K562 (cell line): ENCODE measurements around the gene C10orf105. TPM values are rescaled to one million over a fixed set of nuclear protein-coding genes. Genes with fewer than 3 reads are reported as not detected.

Source experiments
- ATAC-seq: fragments of 200-7000 bp; cut with Tn5 transposase; 3 replicates; pipeline ENCODE4 v1.9.1; 2020; ENCODE audit warnings: moderate library complexity
- BruUV-seq: library from RNA; stranded (reverse); fragments of 400-500 nt; replicated peaks from 2 replicates; lab custom pipeline; 2021; lab: Mats Ljungman, UMichigan
- CTCF ChIA-PET: fragments of 300-600 bp; formaldehyde crosslinking; extraction: SDS; loops from one replicate; lab custom pipeline; 2021; ENCODE audit warnings: low intra/inter-chr PET ratio; lab: Yijun Ruan, JAX
- POLR2A ChIA-PET: fragments of 300-600, 350-650 bp; sonication (Branson Sonifier 250); formaldehyde crosslinking; extraction: SDS; loops from one replicate; lab custom pipeline; 2021; ENCODE audit warnings: antibody characterized with exemption, inconsistent platforms; lab: Yijun Ruan, JAX
- DNase-seq, 4 experiments: peaks; one replicate each; pipeline versions ENCODE4 v3.0.0 to v3.0.0-alpha.2; 2011 to 2018; ENCODE audit warnings: low spot score in 3 of 4, mixed read lengths in 3 of 4; ENCODE audit errors: extremely low read depth in 1 of 4
- FAIRE-seq: peaks from 2 replicates; lab custom pipeline; 2011; peaks lifted over from hg19 to GRCh38; lab: Jason Lieb, UNC
- H2AFZ ChIP-seq: 2 replicates; pipeline ENCODE4 v1.6.0; 2011; ENCODE audit warnings: low read depth, low read length, control low read depth, inconsistent platforms
- H3K27ac ChIP-seq: fragments of 200-600 bp; 3 replicates; pipeline ENCODE4 v1.8.0; 2011; ENCODE audit warnings: low read depth, mild to moderate bottlenecking, control low read depth, inconsistent platforms, low read length, moderate library complexity, mixed read lengths; ENCODE audit errors: extremely low read depth
- H3K27me3 ChIP-seq, 2 experiments: fragments of 300-600 bp in 1 of 2; 2 replicates in 1 of 2; 3 replicates in 1 of 2; pipeline versions ENCODE4 v1.6.0 to v1.8.0; 2011; ENCODE audit warnings: inconsistent platforms in 2 of 2, low read length in 2 of 2, mild to moderate bottlenecking in 1 of 2, mixed read lengths in 1 of 2, moderate library complexity in 1 of 2; ENCODE audit not compliant: control insufficient read depth in 2 of 2, insufficient read depth in 2 of 2
- H3K36me3 ChIP-seq: fragments of 300-600 bp; 3 replicates; pipeline ENCODE4 v1.8.0; 2011; ENCODE audit warnings: mild to moderate bottlenecking, low read length, inconsistent platforms; ENCODE audit not compliant: control insufficient read depth, insufficient read depth
- H3K4me1 ChIP-seq, 2 experiments: fragments of 200-600 bp in 1 of 2; replicated peaks in 1 of 2; 2 replicates in 1 of 2; 3 replicates in 1 of 2; pipeline versions ENCODE4 v1.5.1 to v1.8.0; 2011; ENCODE audit warnings: inconsistent platforms in 2 of 2, low read length in 2 of 2, mild to moderate bottlenecking in 1 of 2, mixed read lengths in 1 of 2, moderate library complexity in 1 of 2; ENCODE audit not compliant: control insufficient read depth in 2 of 2, insufficient read depth in 2 of 2
- H3K4me2 ChIP-seq: 2 replicates; pipeline ENCODE4 v1.6.1; 2011; ENCODE audit warnings: low read length, control low read depth, inconsistent platforms, mixed read lengths; ENCODE audit not compliant: insufficient read depth
- H3K4me3 ChIP-seq: fragments of 200-600 bp; sonication (generic), shearing (Covaris generic); 2 replicates; pipeline ENCODE4 v1.5.1; 2016; ENCODE audit warnings: control low read depth, inconsistent platforms
- H3K79me2 ChIP-seq: fragments of 200-600 bp; 3 replicates; pipeline ENCODE4 v1.8.0; 2011; ENCODE audit warnings: low read length, inconsistent platforms; ENCODE audit not compliant: control insufficient read depth, insufficient read depth
- H3K9ac ChIP-seq, 2 experiments: 2 replicates each; pipeline versions ENCODE4 v1.6.0 to v1.6.1; 2011; ENCODE audit warnings: low read depth in 2 of 2, low read length in 2 of 2, control low read depth in 1 of 2, inconsistent platforms in 1 of 2, mild to moderate bottlenecking in 1 of 2, mixed read lengths in 1 of 2; ENCODE audit not compliant: insufficient read depth in 1 of 2
- H3K9me1 ChIP-seq: one replicate; pipeline ENCODE4 v1.6.0; 2011; ENCODE audit warnings: inconsistent platforms, mild to moderate bottlenecking, low read length, moderate library complexity; ENCODE audit not compliant: control insufficient read depth, insufficient read depth
- H3K9me3 ChIP-seq: replicated peaks from 2 replicates; pipeline ENCODE4 v1.5.1; 2011; ENCODE audit warnings: low read depth, low read length, inconsistent platforms; ENCODE audit not compliant: control insufficient read depth, insufficient read depth
- H4K20me1 ChIP-seq: replicated peaks from 2 replicates; pipeline ENCODE4 v1.6.1; 2011; ENCODE audit warnings: low read length, inconsistent platforms, mixed read lengths; ENCODE audit not compliant: control insufficient read depth, insufficient read depth
- ARID4B ChIP-seq: sonication (generic); formaldehyde crosslinking; IDR thresholded peaks from 2 replicates; pipeline ENCODE4 v1.8.0; 2022; ENCODE audit warnings: mild to moderate bottlenecking, missing genetic modification reagents
- PBX2 ChIP-seq, 2 experiments: IDR thresholded peaks in 1 of 2; conservative IDR thresholded peaks in 1 of 2; 2 replicates each; pipeline ENCODE4 v1.6.1; 2016; ENCODE audit warnings: low read depth in 2 of 2, mild to moderate bottlenecking in 1 of 2, missing compliant biosample characterization in 1 of 2, missing genetic modification characterization in 1 of 2, moderate library complexity in 1 of 2
- PKNOX1 ChIP-seq: fragments of 450-650 bp; IDR thresholded peaks from 2 replicates; pipeline ENCODE4 v1.6.1; 2016
- PRDM10 ChIP-seq: fragments of 450-650 bp; IDR thresholded peaks from 2 replicates; pipeline ENCODE4 v1.6.1; 2018; ENCODE audit not compliant: partially characterized antibody
- THRA ChIP-seq: fragments of 450-650 bp; IDR thresholded peaks from 2 replicates; pipeline ENCODE4 v1.6.1; 2017; ENCODE audit warnings: mild to moderate bottlenecking, moderate library complexity
- WGBS: fragments of 100-300 bp; shearing (Covaris generic); methylation state at CpG from one replicate; pipeline ENCODE4 v1.1.6; 2016; ENCODE audit warnings: low coverage, mixed read lengths; ENCODE audit not compliant: insufficient coverage; ENCODE audit errors: missing lambda C conversion rate; 5-methylcytosine and 5-hydroxymethylcytosine counted together
- in situ Hi-C: fragments of 300-500 bp; cut with MboI; formaldehyde crosslinking; loops from 4 replicates; pipeline ENCODE4 v1.15.0; 2018; ENCODE audit warnings: inconsistent platforms, mixed read lengths
- intact Hi-C: fragments of 100-400 bp; cut with micrococcal nuclease; formaldehyde crosslinking; loops from 2 replicates; pipeline ENCODE4 v1.14.2; 2022
- polyA plus RNA-seq, 8 experiments: library from polyadenylated mRNA; depleted of rRNA in 4 of 8; stranded (reverse) in 5 of 8; unstranded in 3 of 8; fragments of >200 nt; fragmentation: Nextera tagmentation in 2 of 8; fragmentation: Illumina TruSeq in 1 of 8; extraction: Ambion mirVana in 2 of 8; extraction: Trizol in 1 of 8; gene quantifications; 2 replicates each; pipeline versions ENCODE4 v1.2.1 to v1.2.3, GENCODE V29; 2011 to 2014; ENCODE audit warnings: inconsistent platforms in 1 of 8, missing spikeins in 1 of 8
- total RNA-seq, 7 experiments: library from RNA; depleted of rRNA in 6 of 7; stranded (reverse); fragments of >200 nt in 6 of 7; fragmentation: Illumina TruSeq in 2 of 7; extraction: Trizol in 2 of 7; gene quantifications; 2 replicates each; pipeline versions ENCODE4 v1.2.1 to v1.2.3, GENCODE V29; 2011 to 2021; ENCODE audit warnings: low replicate concordance in 1 of 7

The C10orf105 gene
- total and polyA plus RNA-seq, 9 of the 15 experiments (the other 6 are each of a cell fraction or from before 2014, with no cell fraction given), result 0.03 to 0.25 (median 0.04) TPM; not detected in 3

- Histone ChIP-seq H4K20me1 (no peaks in the 10 kb centered on the region; the same call in none of the 2 replicates), H3K27me3 (no peaks in the 10 kb centered on the region), H3K9me3 (no peaks in the 10 kb centered on the region), H3K9me1 (no peaks in the 10 kb centered on the region), H3K79me2 (no peaks in the 10 kb centered on the region), H3K4me1 (peaks cover 37 to 38% of the 10 kb centered on the region in 2 experiments), H3K36me3 (no peaks in the 10 kb centered on the region), H3K9ac (no peak overlapping the region), H3K4me3 (no peak overlapping the region), H3K27ac (no peak overlapping the region), H2AFZ (no peak overlapping the region), H3K4me2 (no peak overlapping the region)
- POLR2A ChIA-PET, result interaction anchor here (0.5 to 1.2 kb wide), 11 partner anchors 8 to 208 kb away, joined by 3 to 6 read pairs (median 3); no protein-coding TSS in a partner anchor
- no TSS peak for BruUV-seq
- intact Hi-C loops, result no loop called here
- ATAC-seq (no peak), DNase-seq (no peak), FAIRE-seq (no peak)
- CTCF ChIA-PET, result no interaction called here
- in situ Hi-C loops, result no loop called here
- 56% methylated on average over 10 of the region's 10 CpGs for WGBS
- TF ChIP-seq PBX2 (CRISPR knock-in tag; IDR thresholded peaks at IDR 0.05; ENCODE audit: low read depth) (no peak), PBX2 (tag; conservative IDR thresholded peaks at IDR 0.05; ENCODE audit: low read depth) (peak; percentile 83), PRDM10 (peak; percentile 40), PKNOX1 (peak; percentile 71), THRA (no peak), ARID4B (CRISPR knock-in tag) (0 out of 2 replicates have a peak, but pooled peaks have one; percentile 63)
Observed at GRCh38 chr10:71767420-71768035, 48.0 kb upstream of the C10orf105 start.
